ENCODE data around the gene KLC4.

KLC4 gene

GRCh38 chr6:43059168-43060033, at the start of gene KLC4, which contains the start of gene MRPL2:
TSS of gene KLC4 (plus strand) at chr6:43059631. CDS start at chr6:43061336, 1,705 bp downstream.
TSS of gene MRPL2 (minus strand) at chr6:43059434. CDS start at chr6:43059381, 53 bp downstream.
- peak; percentile 97 to 99 for DNase-seq

GRCh38 chr6:43011207-43011606, 48.2 kb upstream of the KLC4 start:
- DNase-seq: no peak

GRCh38 chr6:43012364-43012763, 47.1 kb upstream of the KLC4 start:
- no peak for DNase-seq

- DNase-seq: no peak
Observed at GRCh38 chr6:43013097-43013842, 46.2 kb upstream of the KLC4 start.

- DNase-seq: peak; percentile 100
Observed at GRCh38 chr6:43013843-43014433, 45.5 kb upstream of the KLC4 start, which contains the start of the genes KLHDC3 and MEA1. TSS of gene KLHDC3 (plus strand) at chr6:43014249. CDS start at chr6:43017193, 2,944 bp downstream. TSS of gene MEA1 (minus strand) at chr6:43013946. CDS start at chr6:43013813, 133 bp downstream.

GRCh38 chr6:43014434-43014909, 45.0 kb upstream of the KLC4 start:
- peak in 1 of 2 experiments; percentile 9 for DNase-seq

GRCh38 chr6:43016176-43016942, 43.1 kb upstream of the KLC4 start:
- no peak for DNase-seq

- no peak for DNase-seq
Observed at GRCh38 chr6:43016943-43017334, 42.5 kb upstream of the KLC4 start.

- no peak for DNase-seq
Observed at GRCh38 chr6:43019152-43019551, 40.3 kb upstream of the KLC4 start.

GRCh38 chr6:43020052-43020705, 39.3 kb upstream of the KLC4 start:
- DNase-seq: no peak

- no peak for DNase-seq
Observed at GRCh38 chr6:43020847-43021246, 38.6 kb upstream of the KLC4 start.

- DNase-seq: peak; percentile 84 to 87
Observed at GRCh38 chr6:43021270-43022047, 38.0 kb upstream of the KLC4 start, which contains the start of gene RRP36. TSS of gene RRP36 (plus strand) at chr6:43021623. CDS start at chr6:43021655, 32 bp downstream.

- DNase-seq: no peak
Observed at GRCh38 chr6:43024436-43024835, 35.0 kb upstream of the KLC4 start.

- DNase-seq: no peak
Observed at GRCh38 chr6:43026365-43026764, 33.1 kb upstream of the KLC4 start.

GRCh38 chr6:43029120-43029519, 30.3 kb upstream of the KLC4 start:
- DNase-seq: no peak

- DNase-seq: no peak
Observed at GRCh38 chr6:43032326-43032725, 27.1 kb upstream of the KLC4 start.

GRCh38 chr6:43033496-43034189, 25.8 kb upstream of the KLC4 start:
- no peak for DNase-seq

GRCh38 chr6:43034190-43034525, 25.3 kb upstream of the KLC4 start:
- no peak for DNase-seq

GRCh38 chr6:43035495-43036194, 23.8 kb upstream of the KLC4 start:
- no peak for DNase-seq

- DNase-seq: no peak
Observed at GRCh38 chr6:43036712-43037111, 22.7 kb upstream of the KLC4 start.

Data from SHP77 (cell line).